Heart left ventricle (tissue), 16 donors: ENCODE data around the gene SLC22A23. TPM values are rescaled to one million over a fixed set of nuclear protein-coding genes. Genes with fewer than 3 reads are reported as not detected.

Experiments
- ATAC-seq, 4 donors: fragments of 200-7000 bp; cut with Tn5 transposase; one replicate each; pipeline ENCODE4 v1.9.1; 2020 to 2022; ENCODE audit warnings: moderate library complexity in 4 of 4, mild to moderate bottlenecking in 3 of 4, moderate number of reproducible peaks in 1 of 4
- DNase-seq, 5 donors: peaks; one replicate each; pipeline ENCODE4 v3.0.0-alpha.2; 2020
- H3K27ac ChIP-seq, 12 donors: fragments of 200-600 bp; sonication (generic) in 4 of 12; one replicate each; pipeline versions ENCODE4 v1.5.0 to v1.8.0; 2016 to 2022; ENCODE audit warnings: mild to moderate bottlenecking in 2 of 12
- H3K27me3 ChIP-seq, 9 donors: fragments of 200-600 bp; sonication (generic) in 2 of 9; one replicate each; pipeline versions ENCODE4 v1.5.1 to v1.8.0; 2016 to 2022; ENCODE audit warnings: mild to moderate bottlenecking in 3 of 9
- H3K36me3 ChIP-seq, 9 donors: fragments of 200-600 bp; sonication (generic) in 2 of 9; one replicate each; pipeline versions ENCODE4 v1.5.0 to v1.8.0; 2018 to 2022; ENCODE audit warnings: mild to moderate bottlenecking in 2 of 9
- H3K4me1 ChIP-seq, 12 donors: fragments of 200-600 bp; sonication (generic) in 4 of 12; one replicate each; pipeline versions ENCODE4 v1.5.0 to v1.8.0; 2016 to 2022; ENCODE audit warnings: mild to moderate bottlenecking in 3 of 12
- H3K4me3 ChIP-seq, 12 donors: fragments of 200-600 bp; sonication (generic) in 4 of 12; one replicate each; pipeline versions ENCODE4 v1.5.0 to v1.8.0; 2017 to 2022; ENCODE audit warnings: mild to moderate bottlenecking in 9 of 12, moderate library complexity in 4 of 12
- H3K9me3 ChIP-seq, 12 donors: fragments of 200-600 bp; sonication (generic) in 4 of 12; one replicate each; pipeline versions ENCODE4 v1.5.0 to v1.8.0; 2016 to 2022; ENCODE audit warnings: mild to moderate bottlenecking in 1 of 12
- CTCF ChIP-seq, 12 donors: fragments of 200-600 bp; sonication (generic) in 4 of 12; IDR thresholded peaks; one replicate each; pipeline versions ENCODE4 v1.5.0 to v1.8.0; 2018 to 2022; ENCODE audit warnings: antibody characterized with exemption in 12 of 12, mild to moderate bottlenecking in 5 of 12
- POLR2A ChIP-seq, 2 donors: fragments of 450-650 bp; IDR thresholded peaks; one replicate each; pipeline ENCODE4 v1.6.1; 2017; ENCODE audit warnings: antibody characterized with exemption in 2 of 2, mild to moderate bottlenecking in 2 of 2, moderate library complexity in 2 of 2
- WGBS, 4 donors: extraction: QIAGEN DNeasy Blood & Tissue Kit in 2 of 4; methylation state at CpG; one replicate each; pipeline versions ENCODE4 v1.1.5 to v1.1.7; 2013 to 2018; 5-methylcytosine and 5-hydroxymethylcytosine counted together
- intact Hi-C, 10 donors: fragments of 100-400 bp; cut with DNase I; formaldehyde crosslinking; loops; one replicate each; pipeline versions ENCODE4 v1.11.1 to v1.14.2; 2022
- polyA plus RNA-seq, 2 donors: library from polyadenylated mRNA; stranded (reverse); fragments of 200-250 nt; gene quantifications; one replicate each; pipeline ENCODE4 v1.2.3, GENCODE V29; 2013
- total RNA-seq, 9 donors: library from RNA; depleted of rRNA in 2 of 9; stranded (reverse); fragments of >200 nt in 2 of 9; fragmentation: NEBNext Ultra II Directional in 3 of 9; extraction: Animal tissue kit (Norgen Biotek cat#: 25700) in 3 of 9; gene quantifications; one replicate each; pipeline versions ENCODE4 v1.1.0 to v1.2.4, GENCODE V29; 2016 to 2023
- donor health status: ischemic (EF 13 %, LVEDD 7.1; RV severe dilation, severe dysfunction).
- donor health status: healthy with polysubstance abuse.
- donor health status: DM: no; HTN: yes; CAD: no.
- donor health status: DM: no; HTN: no; CAD: no.
- donor health status: ischemic (EF 25% LVEDD 6.9; RV normal size, moderate dysfunction).
- donor health status: ischemic (EF 25% LVEDD 5.7; RV mildly dilated, moderate dysfunction).
- donor health status: healthy.
- donor health status: DM: yes; HTN: yes; CAD: no.
- donor health status: ischemic (EF 35%, LVEDD 5.7; RV mildly dilated, moderate dysfunction).
- donor health status: nonischemic (EF 11% LVEDD 7.7; RV severe dilation, severe dysfunction).
- donor health status: DM: yes; HTN: yes; CAD: no.
- donor health status: PGD.
- donor health status: ischemic (EF 29% LVEDD 5.4; RV normal size, mild dysfunction).
- donor health status: nonischemic (EF 23%, LVEDD 6.1; RV moderate dilation, normal function).

Gene SLC22A23
- total and polyA plus RNA-seq, 11 donors: 2.9 to 12.4 (median 5.2) TPM

- H3K36me3 ChIP-seq: no peaks in the 10 kb centered on the region
- H3K4me3 ChIP-seq: no peak overlapping the region
- intact Hi-C loops: no loop called here
- DNase-seq (no peak), ATAC-seq (no peak)
- H3K27me3 ChIP-seq: no peaks in the 10 kb centered on the region
- H3K4me1 ChIP-seq: peaks cover 0 to 12% (median 3%) of the 10 kb centered on the region in 12 donors
- H3K9me3 ChIP-seq: no peaks in the 10 kb centered on the region
- TF ChIP-seq POLR2A (IDR thresholded peaks at IDR 0.05): no peak
- no peak for TF ChIP-seq CTCF (IDR thresholded peaks at IDR 0.05)
- no peak overlapping the region for H3K27ac ChIP-seq
- WGBS, 4 donors: 63 to 91% (median 87%) methylated on average over 8 to 10 of the region's 10 CpGs
Measured at GRCh38 chr6:3319610-3320200, 137.1 kb downstream of the SLC22A23 start.

GRCh38 chr6:3318821-3319540 lies 137.9 kb downstream of the SLC22A23 start:
- peaks cover 0 to 5% (median 0%) of the 10 kb centered on the region in 12 donors for H3K4me1 ChIP-seq
- no peaks in the 10 kb centered on the region for H3K36me3 ChIP-seq
- H3K27ac ChIP-seq: no peak overlapping the region
- TF ChIP-seq CTCF (IDR thresholded peaks at IDR 0.05): no peak
- TF ChIP-seq POLR2A (IDR thresholded peaks at IDR 0.05): no peak
- no peak for ATAC-seq
- H3K27me3 ChIP-seq: no peaks in the 10 kb centered on the region
- H3K4me3 ChIP-seq: no peak overlapping the region
- DNase-seq: no peak
- H3K9me3 ChIP-seq: no peaks in the 10 kb centered on the region
- intact Hi-C loops: no loop called here
- WGBS, 4 donors: 93 to 97% (median 95%) methylated on average over 13 of the region's 13 CpGs

GRCh38 chr6:3318226-3318625 lies 138.6 kb downstream of the SLC22A23 start:
- Histone ChIP-seq H3K36me3 (no peaks in the 10 kb centered on the region), H3K4me3 (no peak overlapping the region), H3K9me3 (no peaks in the 10 kb centered on the region), H3K4me1 (no peaks in the 10 kb centered on the region), H3K27ac (no peak overlapping the region), H3K27me3 (no peaks in the 10 kb centered on the region)
- intact Hi-C loops: no loop called here
- no peak for TF ChIP-seq CTCF (IDR thresholded peaks at IDR 0.05)
- no peak for TF ChIP-seq POLR2A (IDR thresholded peaks at IDR 0.05)
- WGBS, 4 donors: 86 to 100% (median 91%) methylated on average over 9 to 10 of the region's 10 CpGs
- ATAC-seq: no peak
- DNase-seq: no peak

- Histone ChIP-seq H3K4me3 (no peak overlapping the region), H3K36me3 (no peaks in the 10 kb centered on the region), H3K27ac (no peak overlapping the region), H3K9me3 (no peaks in the 10 kb centered on the region), H3K27me3 (no peaks in the 10 kb centered on the region), H3K4me1 (no peaks in the 10 kb centered on the region)
- TF ChIP-seq CTCF (IDR thresholded peaks at IDR 0.05) (no peak), POLR2A (IDR thresholded peaks at IDR 0.05) (no peak)
- no peak for ATAC-seq
- 86 to 93% (median 89%) methylated on average over 11 of the region's 11 CpGs for WGBS, 4 donors
- DNase-seq: no peak
- intact Hi-C loops: no loop called here
Measured at GRCh38 chr6:3317741-3318211, 139.1 kb downstream of the SLC22A23 start.
